Measurements from ENCODE around the gene ALPK1.

DNA sequence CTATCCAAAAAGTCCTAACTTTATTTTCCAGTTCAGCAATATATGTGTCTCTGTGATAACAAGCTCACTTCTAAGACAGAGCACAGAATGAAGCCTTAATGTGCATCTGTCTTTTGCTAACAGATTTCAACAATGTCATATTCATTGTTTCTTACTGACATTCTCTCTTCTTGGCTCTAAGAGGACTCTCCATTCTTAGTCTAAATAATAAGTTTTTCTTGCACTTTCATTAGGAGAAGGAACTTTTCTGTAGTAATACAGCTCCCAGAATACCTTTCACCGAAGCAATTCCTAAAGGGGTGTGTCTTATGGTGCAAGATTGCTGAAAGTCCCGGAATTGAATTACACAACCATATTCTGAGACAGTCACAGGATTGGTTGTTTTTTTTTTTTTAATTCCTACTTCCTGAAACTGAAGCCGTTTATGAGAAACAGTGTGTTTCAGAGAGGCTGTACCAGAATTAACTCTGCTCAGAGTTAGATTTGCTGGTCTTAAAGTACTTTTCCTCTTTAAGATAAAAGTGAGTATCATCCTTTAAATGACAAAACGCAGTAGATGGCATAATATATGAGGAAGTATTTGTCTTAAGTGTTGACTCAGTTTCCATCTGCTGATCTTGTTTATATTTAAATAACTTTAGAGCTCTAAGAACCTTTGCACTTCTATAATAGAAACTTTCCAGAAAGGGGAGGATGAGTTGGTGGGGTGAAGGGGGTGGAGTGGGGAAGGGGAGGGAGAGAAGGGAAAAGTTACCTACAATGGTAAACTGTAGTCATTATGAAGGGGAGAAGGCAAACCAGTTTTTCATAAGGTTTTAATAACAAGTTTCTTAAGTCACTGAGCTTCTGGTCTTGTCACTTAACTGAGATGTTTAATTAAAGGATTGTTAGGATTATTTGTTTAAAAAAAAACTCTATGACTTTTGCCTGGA, at the start of gene ALPK1:
- TF ChIP-seq, protein P1, sequence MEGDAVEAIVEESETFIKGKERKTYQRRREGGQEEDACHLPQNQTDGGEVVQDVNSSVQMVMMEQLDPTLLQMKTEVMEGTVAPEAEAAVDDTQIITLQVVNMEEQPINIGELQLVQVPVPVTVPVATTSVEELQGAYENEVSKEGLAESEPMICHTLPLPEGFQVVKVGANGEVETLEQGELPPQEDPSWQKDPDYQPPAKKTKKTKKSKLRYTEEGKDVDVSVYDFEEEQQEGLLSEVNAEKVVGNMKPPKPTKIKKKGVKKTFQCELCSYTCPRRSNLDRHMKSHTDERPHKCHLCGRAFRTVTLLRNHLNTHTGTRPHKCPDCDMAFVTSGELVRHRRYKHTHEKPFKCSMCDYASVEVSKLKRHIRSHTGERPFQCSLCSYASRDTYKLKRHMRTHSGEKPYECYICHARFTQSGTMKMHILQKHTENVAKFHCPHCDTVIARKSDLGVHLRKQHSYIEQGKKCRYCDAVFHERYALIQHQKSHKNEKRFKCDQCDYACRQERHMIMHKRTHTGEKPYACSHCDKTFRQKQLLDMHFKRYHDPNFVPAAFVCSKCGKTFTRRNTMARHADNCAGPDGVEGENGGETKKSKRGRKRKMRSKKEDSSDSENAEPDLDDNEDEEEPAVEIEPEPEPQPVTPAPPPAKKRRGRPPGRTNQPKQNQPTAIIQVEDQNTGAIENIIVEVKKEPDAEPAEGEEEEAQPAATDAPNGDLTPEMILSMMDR (conservative IDR thresholded peaks at IDR 0.05; ENCODE audit: low read depth, low read length), result no peak
- no peak for TF ChIP-seq EZH2 (IDR thresholded peaks at IDR 0.05; ENCODE audit: borderline replicate concordance, low read depth, low read length, poor library complexity, severe bottlenecking)

Data from A673 (cell line).